NCI-H187 treated with DMSO at 0.1 percent for 48 hours (cell line): ENCODE measurements around the gene ERGIC1.

ENCODE experiments used
- DNase-seq: peaks from one replicate; lab custom pipeline; 2025; lab: John Stamatoyannopoulos, UW

ERGIC1 gene

GRCh38 chr5:172946146-172946545 lies 112.1 kb downstream of the ERGIC1 start:
- DNase-seq, result no peak

DNA sequence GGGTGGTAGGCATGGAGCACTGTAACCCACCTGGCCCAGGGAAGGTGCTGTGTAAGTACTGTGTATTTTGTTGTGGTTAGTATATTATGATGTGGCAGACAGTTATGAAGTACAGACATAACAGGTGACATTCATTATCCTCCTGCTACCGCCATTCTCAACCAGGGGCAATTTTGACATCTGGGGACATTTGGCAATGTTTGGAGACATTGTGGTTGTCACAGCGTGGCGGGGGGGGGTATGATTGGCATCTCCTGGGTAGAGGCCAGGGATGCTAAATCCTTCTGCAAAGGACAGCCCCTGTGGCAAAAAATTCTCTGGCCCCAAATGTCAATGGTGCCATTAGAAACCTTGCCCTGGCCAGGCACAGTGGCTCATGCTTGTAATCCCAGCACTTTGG lies 115.4 kb downstream of the ERGIC1 start:
- no peak for DNase-seq

DNA sequence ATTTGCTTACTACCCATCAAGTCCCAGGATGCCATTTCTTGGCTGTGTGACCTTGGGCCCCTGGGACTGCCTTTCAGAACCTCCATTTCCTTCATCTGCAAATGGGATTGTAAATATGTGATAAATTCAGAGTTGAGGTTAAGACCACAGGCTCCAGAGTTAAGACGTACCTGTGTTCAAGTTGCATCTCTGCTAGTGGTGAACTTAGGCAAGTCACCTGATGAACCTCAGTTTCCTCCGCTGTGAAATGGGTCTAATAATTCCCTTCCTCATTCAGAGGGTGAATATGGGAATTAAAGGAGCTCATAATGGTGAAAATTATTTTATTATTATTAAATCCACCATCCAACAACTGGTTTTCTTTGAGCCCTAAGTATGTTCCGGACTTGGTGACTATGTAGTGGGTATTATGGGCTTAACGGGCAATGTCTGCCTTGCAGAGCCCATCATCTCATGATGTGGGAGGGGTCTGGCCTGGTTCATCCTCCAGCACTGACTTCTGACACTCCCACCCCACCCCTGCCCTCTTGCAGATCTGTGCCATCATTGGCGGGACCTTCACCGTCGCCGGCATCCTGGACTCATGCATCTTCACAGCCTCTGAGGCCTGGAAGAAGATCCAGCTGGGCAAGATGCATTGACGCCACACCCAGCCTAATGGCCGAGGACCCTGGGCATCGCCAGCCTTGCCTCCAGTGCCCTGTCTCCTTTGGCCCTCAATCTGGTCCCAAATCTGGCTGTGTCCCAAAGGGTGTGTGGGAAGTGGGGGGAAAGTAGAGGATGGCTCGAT lies 116.3 kb downstream of the ERGIC1 start:
- DNase-seq, result no peak

- DNase-seq, result no peak
Observed at GRCh38 chr5:172951371-172952033, 117.5 kb downstream of the ERGIC1 start.

DNA sequence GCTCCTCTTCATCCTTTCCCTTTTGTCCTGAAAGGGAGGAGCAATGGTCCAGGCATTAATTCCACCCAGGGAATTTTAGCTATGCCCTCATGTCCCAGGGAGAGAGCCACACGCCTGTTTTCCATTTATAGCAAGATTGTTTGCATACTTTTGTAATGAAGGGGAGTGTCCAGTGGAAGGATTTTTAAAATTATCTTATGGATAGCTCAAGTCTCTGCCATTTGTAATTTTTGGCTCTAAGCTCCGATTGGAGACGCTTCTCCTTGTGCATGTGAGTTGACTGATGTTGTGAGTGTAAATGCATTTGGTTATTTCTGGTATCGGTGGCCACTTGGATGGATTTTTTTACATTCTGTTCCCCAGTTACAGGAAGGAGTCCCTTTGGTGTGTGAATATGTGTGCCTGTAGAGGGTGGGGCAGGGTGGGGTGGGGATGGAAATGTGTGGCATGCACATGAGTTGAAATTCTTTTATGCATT lies 118.0 kb downstream of the ERGIC1 start:
- no peak for DNase-seq

GRCh38 chr5:172953776-172954675 lies 120.0 kb downstream of the ERGIC1 start:
- DNase-seq, result no peak

DNA sequence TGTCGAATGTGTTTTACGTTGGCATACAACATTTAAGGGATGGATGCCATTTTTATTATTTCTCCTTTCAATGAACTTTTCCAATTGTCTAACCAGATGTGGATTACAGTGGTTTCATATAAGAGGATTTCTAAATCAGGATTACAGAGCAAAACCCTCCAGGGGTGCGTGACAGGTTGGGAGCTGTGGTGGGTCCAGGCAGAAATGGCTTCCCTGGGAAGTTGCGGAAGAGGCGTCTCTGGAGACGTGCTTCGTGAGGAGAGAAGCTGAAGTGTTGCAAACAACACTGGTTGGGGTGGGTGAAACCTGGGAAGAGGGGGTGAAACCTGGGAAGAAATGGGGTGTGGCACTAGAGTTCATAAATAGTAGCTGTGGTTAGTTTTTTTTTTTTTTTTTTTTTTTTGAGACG lies 120.7 kb downstream of the ERGIC1 start:
- no peak for DNase-seq

DNA sequence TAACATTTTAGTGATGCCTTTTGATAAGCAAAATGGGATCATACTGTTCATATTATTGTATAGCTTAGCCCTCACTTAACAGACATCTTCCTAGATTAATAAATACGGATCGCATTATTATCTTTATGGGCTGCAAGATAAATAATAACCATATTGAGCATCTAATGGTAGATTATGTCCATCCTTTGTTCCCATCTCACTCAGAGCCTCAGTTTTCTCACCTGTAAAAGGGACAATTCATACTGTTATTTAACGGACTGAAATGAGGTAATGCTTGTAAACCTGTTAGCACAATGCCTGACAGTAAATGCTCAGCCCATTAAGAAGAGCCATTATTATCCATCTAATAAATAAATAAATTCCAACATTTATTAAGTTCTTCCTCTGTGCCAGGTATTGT lies 122.2 kb downstream of the ERGIC1 start:
- DNase-seq, result no peak

- no peak for DNase-seq
Observed at GRCh38 chr5:172956936-172957335, 122.9 kb downstream of the ERGIC1 start.

GRCh38 chr5:172957458-172957857 lies 123.4 kb downstream of the ERGIC1 start:
- no peak for DNase-seq

- no peak for DNase-seq
Observed at GRCh38 chr5:172958331-172959046, 124.4 kb downstream of the ERGIC1 start.

GRCh38 chr5:172959824-172960799 lies 126.1 kb downstream of the ERGIC1 start:
- no peak for DNase-seq

DNA sequence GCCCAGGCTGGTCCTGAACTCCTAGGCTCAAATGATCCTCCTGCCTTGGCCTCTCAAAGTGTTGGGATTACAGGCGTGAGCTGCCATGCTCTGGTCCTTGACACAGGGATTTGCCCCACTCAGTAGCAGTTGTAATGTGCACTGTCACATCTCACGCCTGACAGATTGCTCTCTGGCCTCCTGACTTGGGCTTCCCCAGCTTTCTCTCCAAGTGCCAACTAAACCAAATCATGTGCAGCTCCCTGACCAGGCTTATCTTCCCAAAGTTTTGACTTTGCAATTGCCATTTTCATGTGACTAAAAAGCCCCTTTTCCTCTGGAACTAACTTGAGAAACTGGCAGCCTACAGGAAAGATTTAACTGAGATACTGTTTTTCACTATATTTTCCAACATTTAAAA lies 135.9 kb downstream of the ERGIC1 start:
- no peak for DNase-seq

DNA sequence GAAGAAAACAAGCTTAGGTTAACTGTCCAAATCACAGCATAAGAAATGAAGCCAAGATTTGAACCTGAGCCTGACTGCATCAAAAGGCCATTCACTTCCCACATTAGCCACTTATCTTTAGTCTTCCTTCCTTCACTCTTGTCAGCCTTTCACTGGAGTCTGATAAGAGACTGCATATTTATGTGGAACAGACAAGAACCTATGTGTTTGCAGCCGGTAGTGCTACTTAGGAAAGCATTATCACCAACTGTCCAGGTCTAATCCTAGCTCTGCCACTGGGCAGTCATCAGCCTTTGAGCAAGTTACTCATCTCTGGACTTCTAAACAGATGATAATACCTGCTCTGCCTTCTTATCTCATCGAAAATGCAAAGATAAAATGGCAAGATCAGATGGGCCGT lies 137.4 kb downstream of the ERGIC1 start:
- DNase-seq, result no peak

DNA sequence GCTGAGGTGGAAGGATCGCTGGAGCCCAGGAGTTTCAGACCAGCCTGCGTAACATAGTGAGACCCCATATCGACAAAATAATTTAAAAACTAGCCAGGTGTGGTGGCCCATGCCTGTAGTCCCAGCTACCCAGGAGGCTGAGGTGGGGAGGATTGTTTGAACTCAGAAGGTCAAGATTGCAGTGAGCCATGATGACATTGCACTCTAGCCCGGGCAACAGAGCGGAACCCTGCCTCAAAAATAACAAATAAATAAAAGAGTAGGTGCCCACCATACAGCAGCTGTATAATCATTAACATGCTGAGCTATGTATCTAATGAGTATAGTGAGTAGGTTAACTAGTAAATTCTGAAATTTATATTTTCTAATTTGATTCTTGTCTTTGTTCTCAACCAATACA lies 138.5 kb downstream of the ERGIC1 start:
- DNase-seq, result no peak

GRCh38 chr5:172973127-172973916 lies 139.3 kb downstream of the ERGIC1 start:
- no peak for DNase-seq

GRCh38 chr5:172973931-172974330 lies 139.9 kb downstream of the ERGIC1 start:
- DNase-seq, result no peak

DNA sequence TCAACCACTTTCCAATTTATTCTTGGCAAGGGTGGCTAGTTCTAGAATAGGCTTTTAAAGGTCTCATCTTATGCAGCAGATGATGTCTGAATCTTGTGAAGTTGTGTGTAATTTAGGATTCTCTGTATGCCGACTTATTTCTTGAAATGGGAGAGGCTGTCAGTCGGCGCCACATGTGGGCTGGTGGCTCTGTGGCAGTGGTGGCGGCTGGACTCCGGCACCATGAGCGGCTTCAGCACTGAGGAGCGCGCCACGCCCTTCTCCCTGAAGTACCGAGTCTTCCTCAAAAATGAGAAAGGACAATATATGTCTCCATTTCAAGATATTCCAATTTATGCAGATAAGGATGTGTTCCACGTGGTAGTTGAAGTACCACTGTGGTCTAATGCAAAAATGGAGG lies 141.2 kb downstream of the ERGIC1 start:
- DNase-seq, result no peak

DNA sequence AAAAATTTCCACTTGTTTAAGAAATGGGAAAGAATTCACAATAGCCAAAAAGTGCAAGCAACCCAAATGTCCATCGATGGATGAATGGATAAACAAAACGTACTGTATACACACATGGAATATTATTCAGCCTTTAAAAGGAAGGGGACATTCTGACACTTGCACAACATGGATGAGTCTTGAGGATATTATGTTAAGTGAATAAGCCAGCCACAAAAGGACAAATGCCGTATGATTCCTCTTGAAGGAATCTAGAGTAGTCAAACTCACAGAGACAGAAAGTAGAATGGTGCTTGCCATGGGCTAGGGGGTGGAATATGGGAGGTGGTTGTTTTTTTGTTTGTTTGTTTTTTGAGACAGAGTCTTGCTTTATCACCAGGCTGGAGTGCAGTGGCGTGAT lies 145.7 kb downstream of the ERGIC1 start:
- no peak for DNase-seq

- DNase-seq, result no peak
Observed at GRCh38 chr5:172981931-172982330, 147.9 kb downstream of the ERGIC1 start.
